Spleen (tissue), 7 donors: ENCODE data around the gene ITM2C.

ENCODE experiments used
- CTCF ChIP-seq, 11 experiments: fragments of 200-600 bp in 7 of 11; fragments of 450-650 bp in 4 of 11; sonication (generic) in 4 of 11; IDR thresholded peaks in 8 of 11; conservative IDR thresholded peaks in 3 of 11; 1 replicate in 7 of 11; 2 replicates in 4 of 11; pipeline versions ENCODE4 v1.4.0 to v1.8.0; 2016 to 2021; ENCODE audit warnings: antibody characterized with exemption in 11 of 11, inconsistent platforms in 4 of 11, mild to moderate bottlenecking in 1 of 11
- POLR2A ChIP-seq, 3 donors: fragments of 450-650 bp; IDR thresholded peaks; one replicate each; pipeline ENCODE4 v1.5.1; 2017; ENCODE audit warnings: antibody characterized with exemption in 3 of 3, mild to moderate bottlenecking in 1 of 3
- POLR2AphosphoS5 ChIP-seq, 3 donors: sonication (generic); formaldehyde crosslinking; IDR thresholded peaks; one replicate each; pipeline ENCODE4 v1.5.1; 2017; ENCODE audit warnings: antibody characterized with exemption in 3 of 3
- donor health status: DM: no; HTN: no; CAD: no; lungs with moderate emphysema.
- donor health status: DM: no; HTN: no; CAD: no.
- donor health status: DM: no; HTN: no; CAD: no.

DNA sequence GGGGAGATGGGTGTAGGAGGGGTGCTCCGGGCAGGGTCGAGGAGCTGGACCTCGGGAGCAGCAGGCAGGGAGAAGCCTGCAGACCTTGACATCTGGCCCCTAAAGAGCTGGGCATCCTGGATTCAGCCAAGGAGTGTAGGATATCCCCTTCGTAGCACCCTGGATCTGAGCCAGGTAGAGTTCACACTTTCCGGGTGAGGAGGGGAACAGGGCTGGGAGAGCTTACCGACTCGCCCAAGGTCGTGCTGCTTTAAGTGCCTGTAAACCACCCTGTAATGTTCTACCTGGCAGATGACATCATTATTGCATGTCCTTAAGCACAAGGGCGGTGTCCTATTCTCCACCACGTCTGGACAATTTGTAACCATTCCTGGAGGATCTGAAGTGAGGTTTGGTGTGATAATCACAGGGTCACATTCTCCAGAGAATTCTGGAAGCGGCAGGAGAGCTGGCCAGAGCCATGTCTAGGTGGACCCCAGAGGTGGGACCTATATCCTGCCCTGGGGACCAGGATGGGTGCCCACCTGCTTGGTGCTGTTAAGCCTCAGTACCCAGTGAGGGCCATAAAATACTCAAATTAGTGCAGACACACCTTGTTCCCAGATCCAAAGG, 14.6 kb downstream of the ITM2C start:
- TF ChIP-seq CTCF (IDR thresholded peaks at IDR 0.05 in 8 of 11, conservative IDR thresholded peaks at IDR 0.05 in 3 of 11) (no peak), POLR2A (IDR thresholded peaks at IDR 0.05) (no peak), POLR2AphosphoS5 (IDR thresholded peaks at IDR 0.05) (no peak)
